Dermis blood vessel endothelial cell (primary cell): ENCODE measurements around the gene MS4A2. TPM values are rescaled to one million over a fixed set of nuclear protein-coding genes. Genes with fewer than 3 reads are reported as not detected.

Experiments
- total RNA-seq: library from RNA; depleted of rRNA; stranded (reverse); fragments of >200 nt; gene quantifications from 2 replicates; pipeline ENCODE4 v1.2.3, GENCODE V29; 2014

Gene MS4A2
- total RNA-seq, 1 donor from 2014 or later = not detected

Other genes starting within 250 kb of the MS4A2 start
- not detected in 2 replicates for gene CBLIF, start 243.2 kb upstream of the MS4A2 start, total RNA-seq
- gene TCN1, start 222.2 kb upstream of the MS4A2 start, total RNA-seq = 0.17 TPM in 1 of 2 replicates, not detected in the other
- gene OOSP3, start 209.9 kb upstream of the MS4A2 start, total RNA-seq = not detected in 2 replicates
- gene OOSP1, start 150.2 kb upstream of the MS4A2 start, total RNA-seq = not detected in 2 replicates
- gene OOSP4A, start 124.6 kb upstream of the MS4A2 start, total RNA-seq = not detected in 2 replicates
- gene OOSP4B, start 71.5 kb upstream of the MS4A2 start, total RNA-seq = not detected in 2 replicates
- gene OOSP2, start 48.3 kb upstream of the MS4A2 start, total RNA-seq = not detected in 2 replicates
- gene MS4A3, start 32.0 kb upstream of the MS4A2 start, total RNA-seq = not detected in 2 replicates
- gene MS4A6A, start 94.4 kb downstream of the MS4A2 start, total RNA-seq = 1.3 and 6.0 TPM in 2 replicates
- not detected in 2 replicates for gene MS4A4E, start 154.5 kb downstream of the MS4A2 start, total RNA-seq
- not detected in 2 replicates for gene MS4A4A, start 192.0 kb downstream of the MS4A2 start, total RNA-seq
- gene MS4A6E, start 238.6 kb downstream of the MS4A2 start, total RNA-seq = not detected in 2 replicates